Measurements from ENCODE around the gene CFH. TPM values are rescaled to one million over a fixed set of nuclear protein-coding genes. Genes with fewer than 3 reads are reported as not detected.

CFH gene
- total and polyA plus RNA-seq, 9 of the 15 experiments (the other 6 are each of a cell fraction or from before 2014, with no cell fraction given) = 31.6 to 107 (median 48.3) TPM

DNA sequence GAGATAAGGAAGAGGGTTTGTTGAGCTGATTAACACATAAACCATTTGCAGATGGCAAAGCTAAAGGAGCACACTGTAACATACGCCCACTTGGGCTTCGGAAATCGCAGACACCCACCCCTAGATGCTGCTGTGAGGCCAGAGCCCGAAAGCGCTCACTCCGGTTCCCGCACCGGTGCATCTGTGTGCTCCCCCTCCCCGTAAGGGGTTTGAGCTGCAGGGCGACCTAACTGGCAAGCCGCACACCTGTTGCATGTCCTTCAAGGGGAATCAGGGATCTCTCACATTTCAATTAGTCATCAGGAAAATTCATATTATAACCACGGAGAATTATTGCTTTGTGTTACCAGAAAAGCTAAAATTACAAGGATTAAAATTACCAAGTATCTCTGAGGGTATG, 1.4 kb upstream of the CFH start (continued):
- TF ChIP-seq ARID3A (IDR thresholded peaks at IDR 0.05; ENCODE audit: borderline replicate concordance, low read depth, low read length) = no peak
- peak in 1 of 2 experiments; percentile 24; a peak in 1 of 3 replicates for TF ChIP-seq CBX3 (IDR thresholded peaks at IDR 0.05; ENCODE audit: borderline replicate concordance in 1 of 2, low read length in 2 of 2)
- TF ChIP-seq ZNF445 (CRISPR knock-in tag; IDR thresholded peaks at IDR 0.05; ENCODE audit: low read depth) = no peak
- no peak for TF ChIP-seq KDM2B (CRISPR knock-in tag; IDR thresholded peaks at IDR 0.05)
- TF ChIP-seq KLF10 (CRISPR knock-in tag; IDR thresholded peaks at IDR 0.05) = no peak
- TF ChIP-seq RBM15 (IDR thresholded peaks at IDR 0.05; ENCODE audit: insufficient read depth, low read length) = no peak

DNA sequence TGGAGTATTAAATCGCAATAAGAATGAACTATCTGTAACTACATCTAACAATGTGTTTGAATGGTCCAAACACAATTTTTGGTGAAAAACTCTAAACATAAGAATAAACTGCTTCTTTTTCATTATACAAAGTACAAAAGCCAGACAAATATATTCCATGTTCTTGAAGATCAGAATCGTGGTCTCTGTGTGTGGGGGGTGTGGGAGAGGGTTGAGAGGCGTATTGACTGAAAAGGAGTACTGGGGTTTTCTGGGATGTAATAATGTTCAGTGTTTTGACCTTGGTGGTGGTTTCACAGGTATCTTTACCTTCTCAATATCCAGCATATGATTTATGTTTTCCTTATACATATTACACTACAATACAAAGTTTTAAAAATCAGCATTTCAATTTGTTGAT, 764 bp upstream of the CFH start:
- Histone ChIP-seq H3K9me3 (replicated peaks; ENCODE audit: control insufficient read depth, insufficient read depth, low read depth, low read length) (no peaks in the 10 kb centered on the region), H3K9me1 (ENCODE audit: control insufficient read depth, insufficient read depth, low read length) (no peaks in the 10 kb centered on the region), H3K4me1 (replicated peaks in 1 of 2; ENCODE audit: control insufficient read depth in 2 of 2, insufficient read depth in 2 of 2, low read length in 2 of 2) (peaks cover 0 to 3% of the 10 kb centered on the region in 2 experiments; a peak in 2 of 5 replicates), H4K20me1 (replicated peaks; ENCODE audit: control insufficient read depth, insufficient read depth, low read length) (no peaks in the 10 kb centered on the region), H3K4me3 (no peak overlapping the region), H3K9ac (ENCODE audit: insufficient read depth in 1 of 2, low read depth in 2 of 2, low read length in 2 of 2) (peak overlapping the region in 1 of 2 experiments; percentile 60; a peak in 1 of 4 replicates), H2AFZ (ENCODE audit: low read depth, low read length) (peak overlapping the region; percentile 80), H3K36me3 (ENCODE audit: control insufficient read depth, insufficient read depth, low read length) (no peaks in the 10 kb centered on the region), H3K27ac (ENCODE audit: extremely low read depth, low read depth, low read length) (peak overlapping the region; percentile 57; the same call in 2 of the 3 replicates), H3K27me3 (ENCODE audit: control insufficient read depth in 2 of 2, insufficient read depth in 2 of 2, low read length in 2 of 2) (no peaks in the 10 kb centered on the region), H3K4me2 (ENCODE audit: insufficient read depth, low read length) (no peak overlapping the region), H3K79me2 (ENCODE audit: control insufficient read depth, insufficient read depth, low read length) (peaks cover 41% of the 10 kb centered on the region)
- DNase-seq (ENCODE audit: extremely low read depth in 1 of 4, low spot score in 3 of 4) (peak in 1 of 4 experiments; percentile 21), ATAC-seq (peak; percentile 45), FAIRE-seq (no peak)
- no TSS peak for BruUV-seq (replicated peaks)
- intact Hi-C loops (cut with micrococcal nuclease) = loop anchor here (5.0 kb wide), 1 partner anchor 546 kb away; no protein-coding TSS in a partner anchor
- in situ Hi-C loops (cut with MboI) = loop anchor here (25.0 kb wide), 1 partner anchor 764 kb away; no protein-coding TSS in a partner anchor
- 19% methylated on average over 3 of the region's 3 CpGs for WGBS (ENCODE audit: insufficient coverage, low coverage, missing lambda C conversion rate)
- TF ChIP-seq, protein P1, sequence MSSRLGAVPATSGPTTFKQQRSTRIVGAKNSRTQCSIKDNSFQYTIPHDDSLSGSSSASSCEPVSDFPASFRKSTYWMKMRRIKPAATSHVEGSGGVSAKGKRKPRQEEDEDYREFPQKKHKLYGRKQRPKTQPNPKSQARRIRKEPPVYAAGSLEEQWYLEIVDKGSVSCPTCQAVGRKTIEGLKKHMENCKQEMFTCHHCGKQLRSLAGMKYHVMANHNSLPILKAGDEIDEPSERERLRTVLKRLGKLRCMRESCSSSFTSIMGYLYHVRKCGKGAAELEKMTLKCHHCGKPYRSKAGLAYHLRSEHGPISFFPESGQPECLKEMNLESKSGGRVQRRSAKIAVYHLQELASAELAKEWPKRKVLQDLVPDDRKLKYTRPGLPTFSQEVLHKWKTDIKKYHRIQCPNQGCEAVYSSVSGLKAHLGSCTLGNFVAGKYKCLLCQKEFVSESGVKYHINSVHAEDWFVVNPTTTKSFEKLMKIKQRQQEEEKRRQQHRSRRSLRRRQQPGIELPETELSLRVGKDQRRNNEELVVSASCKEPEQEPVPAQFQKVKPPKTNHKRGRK (tag; IDR thresholded peaks at IDR 0.05) = no peak
- TF ChIP-seq MLLT1 (IDR thresholded peaks at IDR 0.05) = 0 out of 4 replicates have a peak, but pooled peaks of 1 of the 2 experiments have one; percentile 12
- ChIA-PET POLR2A (no interaction called here), CTCF (ENCODE audit: low intra/inter-chr PET ratio) (no interaction called here)

All from K562 (cell line).